Measurements from ENCODE around the gene UBXN7.
"Not testable (repeated sequence)": the region's sequence is repeated elsewhere in the genome, so short reads cannot be mapped to it uniquely, and the experiment has no call there.

Gene UBXN7

GRCh38 chr3:196314597-196314996 is 117.6 kb downstream of the UBXN7 start:
- DNase-seq, result no peak

- not testable (repeated sequence) for DNase-seq
These were observed 118.1 kb downstream of the UBXN7 start for GRCh38 chr3:196314086-196314485.

- not testable (repeated sequence) for DNase-seq
These were observed 129.3 kb downstream of the UBXN7 start for GRCh38 chr3:196302960-196303359.

GRCh38 chr3:196302551-196302950 is 129.7 kb downstream of the UBXN7 start:
- DNase-seq, result not testable (repeated sequence)

- no peak for DNase-seq
These were observed 133.7 kb downstream of the UBXN7 start for GRCh38 chr3:196298521-196298920.

Data from DMS79 treated with DMSO at 0.1 percent for 48 hours (cell line).